Measurements from ENCODE around the gene PPP4R3A.
"Not testable (repeated sequence)": the region's sequence is repeated elsewhere in the genome, so short reads cannot be mapped to it uniquely, and the experiment has no call there.

The PPP4R3A gene

DNA sequence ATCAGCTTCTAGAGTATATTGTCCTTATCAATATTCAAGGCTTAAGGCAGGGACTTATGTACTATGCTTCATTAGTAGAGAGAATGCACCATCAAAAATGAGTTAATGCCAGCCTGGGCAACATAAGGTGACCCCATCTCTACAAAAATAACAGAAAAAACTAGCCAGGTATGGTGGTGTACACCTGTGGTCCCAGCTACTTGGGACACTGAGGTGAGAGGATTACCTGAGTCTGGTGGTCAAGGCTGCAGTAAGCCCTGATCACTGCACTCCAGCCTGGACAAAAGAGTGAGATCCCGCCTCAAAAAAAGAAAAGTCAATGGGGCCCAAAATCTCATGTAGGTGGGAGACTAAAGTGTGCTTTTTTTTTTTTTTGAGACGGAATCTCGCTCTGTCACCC is 8.8 kb downstream of the PPP4R3A start:
- Histone ChIP-seq H3K36me3 (ENCODE audit: control insufficient read depth in 2 of 2, insufficient read depth in 1 of 2, low read length in 2 of 2) (peaks cover 26 to 31% of the 10 kb centered on the region in 2 experiments; a peak in 2 of 3 replicates), H3K4me3 (ENCODE audit: low read depth, low read length) (no peak overlapping the region), H3K9me3 (ENCODE audit: control insufficient read depth, insufficient read depth, low read depth, low read length) (no peaks in the 10 kb centered on the region; the same call in 1 of the 2 replicates), H3K4me1 (ENCODE audit: control insufficient read depth, insufficient read depth, low read length) (peaks cover 7% of the 10 kb centered on the region), H3K27ac (ENCODE audit: extremely low read depth, low read depth, low read length) (no peak overlapping the region)
- CTCF ChIA-PET: interaction anchor here (0.8 kb wide), 1 partner anchor 392 kb away, joined by 3 read pairs; no protein-coding TSS in a partner anchor
- peak; percentile 67; the same call in 1 of the 2 replicates for TF ChIP-seq ZNF121 (tag by site-specific recombination; IDR thresholded peaks at IDR 0.05)
- no peak for TF ChIP-seq ZBTB8A (tag by site-specific recombination; IDR thresholded peaks at IDR 0.05)
- TF ChIP-seq ZEB2 (tag by site-specific recombination; IDR thresholded peaks at IDR 0.05): no peak
- POLR2A ChIA-PET: interaction anchor here (1.5 kb wide), 1 partner anchor 8 kb away, joined by 5 read pairs; no protein-coding TSS in a partner anchor

- Histone ChIP-seq H3K36me3 (ENCODE audit: control insufficient read depth in 2 of 2, insufficient read depth in 1 of 2, low read length in 2 of 2) (peaks cover 3 to 11% of the 10 kb centered on the region in 2 experiments; a peak in 2 of 3 replicates), H3K4me1 (ENCODE audit: control insufficient read depth, insufficient read depth, low read length) (peaks cover 36% of the 10 kb centered on the region), H3K27ac (ENCODE audit: extremely low read depth, low read depth, low read length) (no peak overlapping the region), H3K4me3 (ENCODE audit: low read depth, low read length) (no peak overlapping the region), H3K9me3 (ENCODE audit: control insufficient read depth, insufficient read depth, low read depth, low read length) (no peaks in the 10 kb centered on the region)
- CTCF ChIA-PET: no interaction called here
- no peak for TF ChIP-seq ZNF510 (tag by site-specific recombination; IDR thresholded peaks at IDR 0.05; ENCODE audit: insufficient replicate concordance)
- peak; percentile 64 for TF ChIP-seq SP7 (tag by site-specific recombination; IDR thresholded peaks at IDR 0.05)
- TF ChIP-seq ZEB2 (tag by site-specific recombination; IDR thresholded peaks at IDR 0.05): no peak
- TF ChIP-seq ZNF335 (tag by site-specific recombination; conservative IDR thresholded peaks at IDR 0.05): no peak
- TF ChIP-seq ZNF791 (tag by site-specific recombination; IDR thresholded peaks at IDR 0.05): no peak
- TF ChIP-seq ZBTB11 (tag by site-specific recombination; conservative IDR thresholded peaks at IDR 0.05; ENCODE audit: low read depth): no peak
- POLR2A ChIA-PET: no interaction called here
These were observed 13.3 kb downstream of the PPP4R3A start for GRCh38 chr14:91496790-91497189.

DNA sequence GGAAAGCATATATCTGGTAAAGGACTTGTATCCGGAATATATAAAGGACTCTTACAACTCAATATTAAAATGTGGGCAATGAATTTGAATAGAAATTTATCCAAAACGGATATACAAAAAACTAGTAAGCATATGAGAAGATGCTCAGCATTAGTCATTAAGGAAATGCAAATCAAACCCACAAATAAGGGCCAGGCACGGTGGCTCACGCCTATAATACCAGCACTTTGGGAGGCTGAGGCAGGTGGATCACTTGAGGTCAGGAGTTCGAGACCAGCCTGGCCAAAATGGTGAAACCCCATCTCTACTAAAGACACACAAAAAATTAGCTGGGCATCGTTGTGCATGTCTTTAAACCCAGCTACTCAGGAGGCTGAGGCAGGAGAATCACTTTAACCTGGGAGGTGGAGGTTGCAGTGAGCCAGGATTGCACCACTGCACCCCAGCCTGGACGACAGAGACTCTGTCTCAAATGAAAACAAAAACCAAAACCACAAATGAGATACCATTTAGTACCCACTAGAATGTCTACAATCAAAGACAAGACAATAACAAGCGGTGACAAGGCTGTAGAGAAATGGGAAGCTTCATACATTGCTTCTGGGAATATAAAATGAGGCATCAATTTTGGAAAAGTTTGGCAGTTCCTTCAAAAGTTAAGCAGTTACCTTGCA is 15.6 kb downstream of the PPP4R3A start:
- H3K36me3 ChIP-seq (ENCODE audit: control insufficient read depth in 2 of 2, insufficient read depth in 1 of 2, low read length in 2 of 2): peaks cover 10 to 14% of the 10 kb centered on the region in 2 experiments
- H3K4me3 ChIP-seq (ENCODE audit: low read depth, low read length); H3K27ac ChIP-seq (ENCODE audit: extremely low read depth, low read depth, low read length); POLR2A ChIA-PET; H3K9me3 ChIP-seq (ENCODE audit: control insufficient read depth, insufficient read depth, low read depth, low read length): not testable (repeated sequence)
- TF ChIP-seq, protein P1, sequence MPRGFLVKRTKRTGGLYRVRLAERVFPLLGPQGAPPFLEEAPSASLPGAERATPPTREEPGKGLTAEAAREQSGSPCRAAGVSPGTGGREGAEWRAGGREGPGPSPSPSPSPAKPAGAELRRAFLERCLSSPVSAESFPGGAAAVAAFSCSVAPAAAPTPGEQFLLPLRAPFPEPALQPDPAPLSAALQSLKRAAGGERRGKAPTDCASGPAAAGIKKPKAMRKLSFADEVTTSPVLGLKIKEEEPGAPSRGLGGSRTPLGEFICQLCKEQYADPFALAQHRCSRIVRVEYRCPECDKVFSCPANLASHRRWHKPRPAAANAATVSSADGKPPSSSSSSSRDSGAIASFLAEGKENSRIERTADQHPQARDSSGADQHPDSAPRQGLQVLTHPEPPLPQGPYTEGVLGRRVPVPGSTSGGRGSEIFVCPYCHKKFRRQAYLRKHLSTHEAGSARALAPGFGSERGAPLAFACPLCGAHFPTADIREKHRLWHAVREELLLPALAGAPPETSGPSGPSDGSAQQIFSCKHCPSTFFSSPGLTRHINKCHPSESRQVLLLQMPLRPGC (tag by site-specific recombination; IDR thresholded peaks at IDR 0.05): 0 out of 2 replicates have a peak, but pooled peaks have one; percentile 29
- TF ChIP-seq SP7 (tag by site-specific recombination; IDR thresholded peaks at IDR 0.05): peak; percentile 30; the same call in 1 of the 2 replicates
- TF ChIP-seq PRDM10 (tag by site-specific recombination; IDR thresholded peaks at IDR 0.05): peak; percentile 37; the same call in 1 of the 2 replicates
- H3K4me1 ChIP-seq (ENCODE audit: control insufficient read depth, insufficient read depth, low read length): peaks cover 37% of the 10 kb centered on the region
- CTCF ChIA-PET: interaction anchor here (0.7 kb wide), 1 partner anchor 675 kb away, joined by 3 read pairs; no protein-coding TSS in a partner anchor
